IPS-NIHi11 (cell line): ENCODE data around the gene MAST4.
"Not testable (repeated sequence)": the region's sequence is repeated elsewhere in the genome, so short reads cannot be mapped to it uniquely, and the experiment has no call there.

Experiments used
- DNase-seq: peaks from one replicate; pipeline ENCODE4 v3.0.0; 2012; ENCODE audit warnings: mixed read lengths, low spot score

MAST4 gene

GRCh38 chr5:67090040-67090439 is 493.8 kb downstream of the MAST4 start:
- DNase-seq = no peak

- DNase-seq = no peak
Measured at GRCh38 chr5:67090593-67090992, 494.4 kb downstream of the MAST4 start.

- DNase-seq = no peak
Measured at GRCh38 chr5:67092535-67092934, 496.3 kb downstream of the MAST4 start.

GRCh38 chr5:67093279-67093678 is 497.1 kb downstream of the MAST4 start:
- no peak for DNase-seq

GRCh38 chr5:67094476-67095300 is 498.5 kb downstream of the MAST4 start:
- peak; percentile 29 for DNase-seq

- no peak for DNase-seq
Measured at GRCh38 chr5:67095346-67096171, 499.4 kb downstream of the MAST4 start.

- DNase-seq = no peak
Measured at GRCh38 chr5:67098656-67099055, 502.5 kb downstream of the MAST4 start.

GRCh38 chr5:67100301-67100700 is 504.1 kb downstream of the MAST4 start:
- DNase-seq = no peak

GRCh38 chr5:67102708-67103107 is 506.5 kb downstream of the MAST4 start:
- DNase-seq = no peak

- no peak for DNase-seq
Measured at GRCh38 chr5:67104859-67105258, 508.7 kb downstream of the MAST4 start.

GRCh38 chr5:67105270-67105669 is 509.1 kb downstream of the MAST4 start:
- DNase-seq = no peak

GRCh38 chr5:67106626-67107342 is 510.6 kb downstream of the MAST4 start:
- no peak for DNase-seq

- no peak for DNase-seq
Measured at GRCh38 chr5:67111779-67112178, 515.6 kb downstream of the MAST4 start.

GRCh38 chr5:67115246-67115645 is 519.1 kb downstream of the MAST4 start:
- DNase-seq = no peak

GRCh38 chr5:67115817-67116216 is 519.6 kb downstream of the MAST4 start:
- no peak for DNase-seq

- peak; percentile 7 for DNase-seq
Measured at GRCh38 chr5:67118050-67118620, 521.9 kb downstream of the MAST4 start.

- DNase-seq = no peak
Measured at GRCh38 chr5:67119010-67119409, 522.8 kb downstream of the MAST4 start.

GRCh38 chr5:67120032-67120431 is 523.8 kb downstream of the MAST4 start:
- DNase-seq = no peak

GRCh38 chr5:67123819-67124218 is 527.6 kb downstream of the MAST4 start:
- DNase-seq = no peak

- no peak for DNase-seq
Measured at GRCh38 chr5:67124556-67124955, 528.4 kb downstream of the MAST4 start.

- not testable (repeated sequence) for DNase-seq
Measured at GRCh38 chr5:67127347-67127895, 531.2 kb downstream of the MAST4 start.

GRCh38 chr5:67129768-67130167 is 533.6 kb downstream of the MAST4 start:
- DNase-seq = no peak
